NCI-H446 treated with DMSO at 0.1 percent for 48 hours (cell line): ENCODE measurements around the gene A3GALT2.

ENCODE experiments used
- DNase-seq: peaks from one replicate; lab custom pipeline; 2025; lab: John Stamatoyannopoulos, UW

A3GALT2 gene

GRCh38 chr1:33320619-33321165 is at the start of gene A3GALT2:
Gene A3GALT2, minus strand, starts transcription at chr1:33321098. Its CDS starts 0 bp downstream, at chr1:33321098.
- DNase-seq = no peak

GRCh38 chr1:33370301-33370700 is 49.4 kb upstream of the A3GALT2 start:
- DNase-seq = peak; percentile 33

GRCh38 chr1:33369764-33370163 is 48.9 kb upstream of the A3GALT2 start:
- no peak for DNase-seq

- DNase-seq = no peak
These were observed 48.2 kb upstream of the A3GALT2 start for GRCh38 chr1:33369081-33369480.

GRCh38 chr1:33368431-33368830 is 47.5 kb upstream of the A3GALT2 start:
- no peak for DNase-seq

GRCh38 chr1:33367485-33368405 is 46.8 kb upstream of the A3GALT2 start:
- DNase-seq = peak; percentile 31

GRCh38 chr1:33366762-33367484 is 46.0 kb upstream of the A3GALT2 start:
- no peak for DNase-seq

GRCh38 chr1:33365560-33365997 is 44.7 kb upstream of the A3GALT2 start:
- DNase-seq = no peak

GRCh38 chr1:33364565-33364918 is 43.6 kb upstream of the A3GALT2 start:
- DNase-seq = no peak

- no peak for DNase-seq
These were observed 42.6 kb upstream of the A3GALT2 start for GRCh38 chr1:33363470-33363861.

GRCh38 chr1:33363021-33363420 is 42.1 kb upstream of the A3GALT2 start:
- no peak for DNase-seq

- DNase-seq = no peak
These were observed 40.8 kb upstream of the A3GALT2 start for GRCh38 chr1:33361532-33362235.

GRCh38 chr1:33360367-33360766 is 39.5 kb upstream of the A3GALT2 start:
- DNase-seq = no peak

- no peak for DNase-seq
These were observed 39.0 kb upstream of the A3GALT2 start for GRCh38 chr1:33359931-33360330.

GRCh38 chr1:33358795-33359503 is 38.1 kb upstream of the A3GALT2 start:
- DNase-seq = no peak

- DNase-seq = no peak
These were observed 37.4 kb upstream of the A3GALT2 start for GRCh38 chr1:33358114-33358794.

GRCh38 chr1:33357099-33357498 is 36.2 kb upstream of the A3GALT2 start:
- no peak for DNase-seq

- DNase-seq = no peak
These were observed 33.9 kb upstream of the A3GALT2 start for GRCh38 chr1:33354707-33355316.

GRCh38 chr1:33353531-33353930 is 32.6 kb upstream of the A3GALT2 start:
- DNase-seq = no peak

GRCh38 chr1:33351281-33351660 is 30.4 kb upstream of the A3GALT2 start:
- DNase-seq = no peak
